Upper lobe of left lung (tissue), 6 donors: ENCODE results near the gene PITPNM1. TPM values are rescaled to one million over a fixed set of nuclear protein-coding genes. Genes with fewer than 3 reads are reported as not detected.
"Not testable (repeated sequence)": the region's sequence is repeated elsewhere in the genome, so short reads cannot be mapped to it uniquely, and the experiment has no call there.

Experiments used
- ATAC-seq, 2 donors: fragments of 200-7000 bp; cut with Tn5 transposase; one replicate each; pipeline ENCODE4 v1.9.1; 2022; ENCODE audit warnings: mild to moderate bottlenecking in 2 of 2, moderate library complexity in 2 of 2; ENCODE audit not compliant: low FRiP score in 2 of 2
- DNase-seq, 2 donors: peaks; one replicate each; pipeline ENCODE4 v3.0.0-alpha.2; 2019 to 2020
- H3K27ac ChIP-seq, 4 donors: fragments of 200-600 bp; sonication (generic); one replicate each; pipeline ENCODE4 v1.5.1; 2016 to 2019
- H3K27me3 ChIP-seq, 4 donors: fragments of 200-600 bp; sonication (generic); one replicate each; pipeline ENCODE4 v1.5.1; 2017 to 2019
- H3K36me3 ChIP-seq, 4 donors: fragments of 200-600 bp; sonication (generic); one replicate each; pipeline ENCODE4 v1.5.1; 2016 to 2019
- H3K4me1 ChIP-seq, 4 donors: fragments of 200-600 bp; sonication (generic); one replicate each; pipeline ENCODE4 v1.5.1; 2018 to 2019
- H3K4me3 ChIP-seq, 4 donors: fragments of 200-600 bp; sonication (generic); one replicate each; pipeline ENCODE4 v1.5.1; 2017 to 2019; ENCODE audit warnings: mild to moderate bottlenecking in 2 of 4, moderate library complexity in 1 of 4
- H3K9me3 ChIP-seq, 4 donors: fragments of 200-600 bp; sonication (generic); one replicate each; pipeline ENCODE4 v1.5.1; 2018 to 2019
- EP300 ChIP-seq, 4 donors: sonication (generic); formaldehyde crosslinking; IDR thresholded peaks; one replicate each; pipeline ENCODE4 v1.5.1; 2017; ENCODE audit warnings: antibody characterized with exemption in 4 of 4, control low read depth in 2 of 4
- POLR2A ChIP-seq, 4 donors: fragments of 450-650 bp; IDR thresholded peaks; one replicate each; pipeline ENCODE4 v1.5.1; 2016 to 2017; ENCODE audit warnings: antibody characterized with exemption in 4 of 4, mild to moderate bottlenecking in 2 of 4
- POLR2AphosphoS5 ChIP-seq, 2 donors: sonication (generic); formaldehyde crosslinking; IDR thresholded peaks; one replicate each; pipeline ENCODE4 v1.5.1; 2017; ENCODE audit warnings: antibody characterized with exemption in 2 of 2
- WGBS, 2 donors: methylation state at CpG; one replicate each; pipeline ENCODE4 v1.1.5; 2017 to 2018; 5-methylcytosine and 5-hydroxymethylcytosine counted together
- total RNA-seq, 6 donors: library from RNA; depleted of rRNA in 4 of 6; stranded (reverse); fragments of >200 nt in 4 of 6; gene quantifications; one replicate each; pipeline versions ENCODE4 v1.1.0 to v1.2.1, GENCODE V29; 2016 to 2021
- TF ChIP-seq, protein P1 (sequence below), 6 experiments: fragments of 450-650 bp in 4 of 6; fragments of 200-600 bp in 2 of 6; sonication (generic) in 2 of 6; IDR thresholded peaks; one replicate each; pipeline ENCODE4 v1.5.1; 2016 to 2019; ENCODE audit warnings: antibody characterized with exemption in 6 of 6
- donor health status: DM: no; HTN: no; CAD: no; lungs with moderate emphysema.
- donor health status: DM: no; HTN: yes; CAD: no; lungs with severe emphysema.

The PITPNM1 gene
- total RNA-seq, 6 donors from 2014 or later, result 32.0 to 90.1 (median 40.7) TPM

- Histone ChIP-seq H3K4me1 (peaks cover 33 to 53% (median 40%) of the 10 kb centered on the region in 4 donors), H3K9me3 (no peaks in the 10 kb centered on the region), H3K27me3 (no peaks in the 10 kb centered on the region), H3K4me3 (peak overlapping the region in 2 of 4 donors; percentile 83 to 91), H3K27ac (peak overlapping the region; percentile 77 to 93 (median 90)), H3K36me3 (no peaks in the 10 kb centered on the region)
- DNase-seq (no peak), ATAC-seq (no peak)
- WGBS, 2 donors, result 68 to 78% methylated on average over 9 to 10 of the region's 11 CpGs
- TF ChIP-seq, protein P1, sequence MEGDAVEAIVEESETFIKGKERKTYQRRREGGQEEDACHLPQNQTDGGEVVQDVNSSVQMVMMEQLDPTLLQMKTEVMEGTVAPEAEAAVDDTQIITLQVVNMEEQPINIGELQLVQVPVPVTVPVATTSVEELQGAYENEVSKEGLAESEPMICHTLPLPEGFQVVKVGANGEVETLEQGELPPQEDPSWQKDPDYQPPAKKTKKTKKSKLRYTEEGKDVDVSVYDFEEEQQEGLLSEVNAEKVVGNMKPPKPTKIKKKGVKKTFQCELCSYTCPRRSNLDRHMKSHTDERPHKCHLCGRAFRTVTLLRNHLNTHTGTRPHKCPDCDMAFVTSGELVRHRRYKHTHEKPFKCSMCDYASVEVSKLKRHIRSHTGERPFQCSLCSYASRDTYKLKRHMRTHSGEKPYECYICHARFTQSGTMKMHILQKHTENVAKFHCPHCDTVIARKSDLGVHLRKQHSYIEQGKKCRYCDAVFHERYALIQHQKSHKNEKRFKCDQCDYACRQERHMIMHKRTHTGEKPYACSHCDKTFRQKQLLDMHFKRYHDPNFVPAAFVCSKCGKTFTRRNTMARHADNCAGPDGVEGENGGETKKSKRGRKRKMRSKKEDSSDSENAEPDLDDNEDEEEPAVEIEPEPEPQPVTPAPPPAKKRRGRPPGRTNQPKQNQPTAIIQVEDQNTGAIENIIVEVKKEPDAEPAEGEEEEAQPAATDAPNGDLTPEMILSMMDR (IDR thresholded peaks at IDR 0.05), result no peak
- TF ChIP-seq POLR2A (IDR thresholded peaks at IDR 0.05) (no peak), EP300 (IDR thresholded peaks at IDR 0.05) (no peak), POLR2AphosphoS5 (IDR thresholded peaks at IDR 0.05) (no peak)
Observed at GRCh38 chr11:67466962-67467771, 38.0 kb downstream of the PITPNM1 start.

- Histone ChIP-seq H3K27ac (peak overlapping the region in 1 of 4 donors; percentile 40), H3K9me3 (no peaks in the 10 kb centered on the region), H3K36me3 (no peaks in the 10 kb centered on the region), H3K4me1 (peaks cover 33 to 53% (median 40%) of the 10 kb centered on the region in 4 donors), H3K4me3 (no peak overlapping the region), H3K27me3 (no peaks in the 10 kb centered on the region)
- DNase-seq (no peak), ATAC-seq (no peak)
- 76 to 81% methylated on average over 3 to 5 of the region's 5 CpGs for WGBS, 2 donors
- TF ChIP-seq, protein P1 (IDR thresholded peaks at IDR 0.05), result no peak
- TF ChIP-seq EP300 (IDR thresholded peaks at IDR 0.05), result no peak
- TF ChIP-seq POLR2AphosphoS5 (IDR thresholded peaks at IDR 0.05), result no peak
- TF ChIP-seq POLR2A (IDR thresholded peaks at IDR 0.05), result no peak
Observed at GRCh38 chr11:67466367-67466766, 38.8 kb downstream of the PITPNM1 start.

- not testable (repeated sequence) for ATAC-seq, H3K36me3 ChIP-seq, DNase-seq, H3K9me3 ChIP-seq, H3K27me3 ChIP-seq
- Histone ChIP-seq H3K4me1 (peaks cover 33 to 53% (median 40%) of the 10 kb centered on the region in 4 donors), H3K4me3 (peak overlapping the region in 2 of 4 donors; percentile 54 to 57), H3K27ac (peak overlapping the region; percentile 85 to 96 (median 92))
- 71 to 81% methylated on average over 2 of the region's 2 CpGs for WGBS, 2 donors
Observed at GRCh38 chr11:67465530-67465929, 39.6 kb downstream of the PITPNM1 start.

- Histone ChIP-seq H3K4me3 (peak overlapping the region; percentile 54 to 60 (median 58)), H3K36me3 (no peaks in the 10 kb centered on the region), H3K27ac (peak overlapping the region; percentile 85 to 96 (median 92)), H3K27me3 (no peaks in the 10 kb centered on the region), H3K4me1 (peaks cover 33 to 53% (median 40%) of the 10 kb centered on the region in 4 donors), H3K9me3 (no peaks in the 10 kb centered on the region)
- ATAC-seq (no peak), DNase-seq (no peak)
- TF ChIP-seq POLR2AphosphoS5 (IDR thresholded peaks at IDR 0.05) (no peak), POLR2A (IDR thresholded peaks at IDR 0.05) (no peak), EP300 (IDR thresholded peaks at IDR 0.05) (no peak)
- TF ChIP-seq, protein P1 (IDR thresholded peaks at IDR 0.05), result no peak
- WGBS, 2 donors, result 46 to 59% methylated on average over 3 of the region's 3 CpGs
Observed at GRCh38 chr11:67465189-67465510, 40.0 kb downstream of the PITPNM1 start.

GRCh38 chr11:67464411-67465188, 40.6 kb downstream of the PITPNM1 start:
- peaks cover 30 to 48% (median 37%) of the 10 kb centered on the region in 4 donors for H3K4me1 ChIP-seq
- TF ChIP-seq, protein P1 (IDR thresholded peaks at IDR 0.05), result no peak
- TF ChIP-seq POLR2AphosphoS5 (IDR thresholded peaks at IDR 0.05) (peak; percentile 70 to 77), POLR2A (IDR thresholded peaks at IDR 0.05) (peak; percentile 2 to 76 (median 47)), EP300 (IDR thresholded peaks at IDR 0.05) (no peak)
- DNase-seq (peak; percentile 95 to 96), ATAC-seq (peak; percentile 79 to 92)
- WGBS, 2 donors, result 33 to 39% methylated on average over 7 to 17 of the region's 56 CpGs
- H3K27ac ChIP-seq, result peak overlapping the region; percentile 85 to 96 (median 92)
- H3K27me3 ChIP-seq, result no peaks in the 10 kb centered on the region
- H3K9me3 ChIP-seq, result no peaks in the 10 kb centered on the region
- peak overlapping the region; percentile 54 to 60 (median 58) for H3K4me3 ChIP-seq
- no peaks in the 10 kb centered on the region for H3K36me3 ChIP-seq
